Endothelial cell of umbilical vein (primary cell): Measurements from ENCODE around the gene USH2A. TPM values are rescaled to one million over a fixed set of nuclear protein-coding genes. Genes with fewer than 3 reads are reported as not detected.

Experiments
- BruUV-seq: library from RNA; stranded (reverse); fragments of 400-500 nt; replicated peaks from 2 replicates; lab custom pipeline; 2021; lab: Mats Ljungman, UMichigan
- CTCF ChIA-PET: fragments of 300-600, 350-600 bp; sonication (Branson Sonifier 250); formaldehyde crosslinking; loops from one replicate; lab custom pipeline; 2021; ENCODE audit warnings: antibody characterized with exemption, inconsistent platforms; lab: Charles Lee
- POLR2A ChIA-PET: fragments of 300-600, 350-600 bp; sonication (Branson Sonifier 250); formaldehyde crosslinking; loops from one replicate; lab custom pipeline; 2021; ENCODE audit warnings: antibody characterized with exemption, inconsistent platforms; lab: Charles Lee
- DNase-seq: peaks from one replicate; pipeline ENCODE4 v3.0.0-alpha.2; 2011; ENCODE audit warnings: low read depth, low spot score
- FAIRE-seq: peaks from 2 replicates; lab custom pipeline; 2011; peaks lifted over from hg19 to GRCh38; lab: Jason Lieb, UNC
- H2AFZ ChIP-seq: 2 replicates; pipeline ENCODE4 v1.6.0; 2012; ENCODE audit warnings: low read depth, low read length, control low read depth, inconsistent platforms
- H3K27ac ChIP-seq: 2 replicates; pipeline ENCODE4 v1.5.1; 2011; ENCODE audit warnings: low read depth, mild to moderate bottlenecking, control low read depth, low read length, moderate library complexity; ENCODE audit not compliant: insufficient read depth
- H3K27me3 ChIP-seq, 2 experiments: 2 replicates each; pipeline versions ENCODE4 v1.6.0 to v1.6.1; 2011; ENCODE audit warnings: low read length in 2 of 2, mixed read lengths in 1 of 2; ENCODE audit not compliant: control insufficient read depth in 2 of 2, insufficient read depth in 2 of 2
- H3K36me3 ChIP-seq, 2 experiments: 2 replicates in 1 of 2; 3 replicates in 1 of 2; pipeline ENCODE4 v1.5.1; 2011; ENCODE audit warnings: low read length in 2 of 2, mild to moderate bottlenecking in 1 of 2, moderate library complexity in 1 of 2; ENCODE audit not compliant: control insufficient read depth in 2 of 2, insufficient read depth in 2 of 2; ENCODE audit errors: extremely low read depth in 1 of 2
- H3K4me1 ChIP-seq: 3 replicates; pipeline ENCODE4 v1.5.1; 2011; ENCODE audit warnings: mild to moderate bottlenecking, low read length; ENCODE audit not compliant: control insufficient read depth, insufficient read depth; ENCODE audit errors: extremely low read depth
- H3K4me2 ChIP-seq: 2 replicates; pipeline ENCODE4 v1.6.1; 2011; ENCODE audit warnings: low read length, control low read depth, mixed read lengths; ENCODE audit not compliant: insufficient read depth
- H3K4me3 ChIP-seq, 3 experiments: fragments of 200-600 bp in 1 of 3; sonication (generic), shearing (Covaris generic) in 1 of 3; replicated peaks in 1 of 3; 2 replicates each; pipeline ENCODE4 v1.5.1; 2011 to 2016; ENCODE audit warnings: control low read depth in 3 of 3, low read length in 3 of 3, mild to moderate bottlenecking in 2 of 3, inconsistent platforms in 1 of 3, low read depth in 1 of 3, moderate library complexity in 1 of 3; ENCODE audit not compliant: insufficient read depth in 1 of 3
- H3K79me2 ChIP-seq: 2 replicates; pipeline ENCODE4 v1.6.0; 2012; ENCODE audit warnings: low read length, inconsistent platforms; ENCODE audit not compliant: control insufficient read depth, insufficient read depth
- H3K9ac ChIP-seq: replicated peaks from 2 replicates; pipeline ENCODE3; 2011; ENCODE audit warnings: low read length, control low read depth; ENCODE audit not compliant: insufficient read depth; ENCODE audit errors: extremely low read depth
- H3K9me1 ChIP-seq: replicated peaks from 3 replicates; pipeline ENCODE4 v1.6.0; 2011; ENCODE audit warnings: mild to moderate bottlenecking, low read length; ENCODE audit not compliant: control insufficient read depth, insufficient read depth; ENCODE audit errors: extremely low read depth
- H3K9me3 ChIP-seq: replicated peaks from 2 replicates; pipeline ENCODE4 v1.5.1; 2012; ENCODE audit warnings: low read length, inconsistent platforms; ENCODE audit not compliant: control insufficient read depth, insufficient read depth
- H4K20me1 ChIP-seq: replicated peaks from 2 replicates; pipeline ENCODE3; 2011; ENCODE audit warnings: mild to moderate bottlenecking, low read length; ENCODE audit not compliant: control insufficient read depth, insufficient read depth; ENCODE audit errors: extremely low read depth
- CTCF ChIP-seq, 2 donors: IDR thresholded peaks; 1 replicate in 1 of 2; 2 replicates in 1 of 2; pipeline ENCODE4 v1.5.1; 2011; ENCODE audit warnings: low read length in 2 of 2, mild to moderate bottlenecking in 2 of 2, moderate library complexity in 2 of 2, control low read depth in 1 of 2, inconsistent platforms in 1 of 2, low read depth in 1 of 2; ENCODE audit not compliant: insufficient read depth in 1 of 2; ENCODE audit errors: extremely low read depth in 1 of 2
- EZH2 ChIP-seq: IDR thresholded peaks from 2 replicates; pipeline ENCODE4 v1.6.1; 2012; ENCODE audit warnings: borderline replicate concordance, low read depth, mild to moderate bottlenecking, moderate library complexity, low read length, inconsistent platforms; ENCODE audit not compliant: severe bottlenecking
- FOS ChIP-seq: IDR thresholded peaks from 2 replicates; pipeline ENCODE4 v1.6.1; 2011; ENCODE audit warnings: mild to moderate bottlenecking, low read length, moderate library complexity, borderline replicate concordance; ENCODE audit not compliant: insufficient read depth
- GATA2 ChIP-seq: IDR thresholded peaks from 2 replicates; pipeline ENCODE4 v1.7.0; 2011; ENCODE audit warnings: low read depth, mild to moderate bottlenecking, moderate library complexity, mixed read lengths, low read length; ENCODE audit not compliant: insufficient read length, insufficient read depth
- JUN ChIP-seq: IDR thresholded peaks from 2 replicates; pipeline ENCODE4 v1.6.1; 2011; ENCODE audit warnings: borderline replicate concordance, low read depth; ENCODE audit not compliant: insufficient read length, insufficient read depth
- MAX ChIP-seq: IDR thresholded peaks from 2 replicates; pipeline ENCODE4 v1.6.1; 2011; ENCODE audit not compliant: insufficient read depth, insufficient read length
- MYC ChIP-seq: IDR thresholded peaks from one replicate; pipeline ENCODE4 v1.6.1; 2011; ENCODE audit warnings: mild to moderate bottlenecking, low read depth, low read length
- POLR2A ChIP-seq: IDR thresholded peaks from 2 replicates; pipeline ENCODE4 v1.6.1; 2012; ENCODE audit warnings: low read depth, mild to moderate bottlenecking, control low read depth, low read length
- POLR2AphosphoS5 ChIP-seq: IDR thresholded peaks from 2 replicates; pipeline ENCODE4 v1.6.1; 2012; ENCODE audit warnings: low read depth, mild to moderate bottlenecking, control low read depth, low read length, moderate library complexity; ENCODE audit not compliant: insufficient read depth
- dilution Hi-C: fragments of 300-500 bp; cut with MboI; formaldehyde crosslinking; loops from one replicate; pipeline ENCODE4 v1.15.0; 2019; ENCODE audit warnings: low sequenced_read_pairs; ENCODE audit not compliant: extremely low pct_ligation_motif_present
- intact Hi-C: fragments of 100-400 bp; cut with micrococcal nuclease; formaldehyde crosslinking; loops from one replicate; pipeline ENCODE4 v1.10.0; 2022
- polyA plus RNA-seq, 4 experiments: library from polyadenylated mRNA; depleted of rRNA in 3 of 4; stranded (reverse) in 3 of 4; unstranded in 1 of 4; fragments of >200 nt; gene quantifications; 2 replicates each; pipeline versions ENCODE4 v1.2.1 to v1.2.3, GENCODE V29; 2011 to 2012; ENCODE audit warnings: missing spikeins in 1 of 4
- total RNA-seq: library from RNA; stranded (reverse); gene quantifications from 2 replicates; pipeline ENCODE4 v1.2.3, GENCODE V29; 2021

USH2A gene
- total and polyA plus RNA-seq, 2 donors (not counting 3 experiments of a cell fraction or from before 2014, with no cell fraction given), result not detected

GRCh38 chr1:215761446-215761845, 661.8 kb downstream of the USH2A start:
- Histone ChIP-seq H3K9me1 (no peaks in the 10 kb centered on the region), H3K36me3 (no peaks in the 10 kb centered on the region), H3K79me2 (no peaks in the 10 kb centered on the region), H3K27ac (no peak overlapping the region), H3K9me3 (peaks cover 3% of the 10 kb centered on the region), H4K20me1 (no peaks in the 10 kb centered on the region), H3K27me3 (no peaks in the 10 kb centered on the region), H2AFZ (no peak overlapping the region), H3K4me3 (no peak overlapping the region), H3K9ac (no peak overlapping the region), H3K4me2 (no peak overlapping the region), H3K4me1 (no peaks in the 10 kb centered on the region)
- BruUV-seq, result no TSS peak
- ChIA-PET POLR2A (no interaction called here), CTCF (no interaction called here)
- dilution Hi-C loops (no loop called here), intact Hi-C loops (no loop called here)
- FAIRE-seq (no peak), DNase-seq (no peak)
- TF ChIP-seq POLR2A, result no peak
- no peak for TF ChIP-seq MAX
- no peak for TF ChIP-seq GATA2
- TF ChIP-seq FOS, result no peak
- no peak for TF ChIP-seq POLR2AphosphoS5
- TF ChIP-seq CTCF (IDR thresholded peaks at IDR 0.05; ENCODE audit: extremely low read depth in 1 of 2, insufficient read depth in 1 of 2, low read depth in 1 of 2, low read length in 2 of 2), result no peak
- TF ChIP-seq JUN, result no peak
- TF ChIP-seq EZH2, result no peak
- TF ChIP-seq MYC, result no peak
